Ectodermal cell (in vitro differentiated cells): ENCODE measurements around the gene SPTLC3.

ENCODE experiments used
- H3K27ac ChIP-seq: 2 replicates; pipeline ENCODE4 v1.7.0; 2013; ENCODE audit warnings: mild to moderate bottlenecking, low read depth, low read length; ENCODE audit not compliant: insufficient read depth, poor library complexity, severe bottlenecking
- H3K27me3 ChIP-seq: 2 replicates; pipeline ENCODE4 v1.7.0; 2013; ENCODE audit warnings: mild to moderate bottlenecking, low read length; ENCODE audit not compliant: insufficient read depth, control insufficient read depth, poor library complexity, severe bottlenecking
- H3K36me3 ChIP-seq: one replicate; pipeline ENCODE4 v1.7.0; 2013; ENCODE audit warnings: low read length; ENCODE audit not compliant: control insufficient read depth, insufficient read depth
- H3K4me1 ChIP-seq: one replicate; pipeline ENCODE4 v1.7.0; 2013; ENCODE audit warnings: low read length; ENCODE audit not compliant: control insufficient read depth, insufficient read depth
- H3K4me3 ChIP-seq: 2 replicates; pipeline ENCODE4 v1.7.0; 2013; ENCODE audit warnings: low read depth, low read length, control low read depth; ENCODE audit not compliant: insufficient read depth
- H3K9me3 ChIP-seq: 2 replicates; pipeline ENCODE4 v1.7.0; 2013; ENCODE audit warnings: mild to moderate bottlenecking, low read length, moderate library complexity; ENCODE audit not compliant: control insufficient read depth
- WGBS, 2 experiments: methylation state at CpG; one replicate each; pipeline ENCODE4 v1.1.7; 2013; ENCODE audit warnings: missing lambda C conversion rate in 2 of 2; 5-methylcytosine and 5-hydroxymethylcytosine counted together

Gene SPTLC3

GRCh38 chr20:13092111-13092510 lies 83.3 kb downstream of the SPTLC3 start:
- no peaks in the 10 kb centered on the region for H3K9me3 ChIP-seq
- H3K27me3 ChIP-seq, result no peaks in the 10 kb centered on the region
- H3K4me3 ChIP-seq, result no peak overlapping the region
- no peaks in the 10 kb centered on the region for H3K36me3 ChIP-seq
- no peaks in the 10 kb centered on the region for H3K4me1 ChIP-seq
- WGBS, 2 experiments, result 85 to 95% methylated on average over 1 to 2 of the region's 2 CpGs
- no peak overlapping the region for H3K27ac ChIP-seq

- no peak overlapping the region for H3K27ac ChIP-seq
- no peaks in the 10 kb centered on the region for H3K36me3 ChIP-seq
- no peaks in the 10 kb centered on the region for H3K27me3 ChIP-seq
- no peak overlapping the region for H3K4me3 ChIP-seq
- 94% methylated on average over 4 of the region's 4 CpGs for WGBS, 2 experiments
- no peaks in the 10 kb centered on the region for H3K4me1 ChIP-seq
- no peaks in the 10 kb centered on the region for H3K9me3 ChIP-seq
Measured at GRCh38 chr20:13094976-13095375, 86.2 kb downstream of the SPTLC3 start.

GRCh38 chr20:13098720-13099355 lies 90.1 kb downstream of the SPTLC3 start:
- 87 to 93% methylated on average over 4 of the region's 4 CpGs for WGBS, 2 experiments
- no peaks in the 10 kb centered on the region for H3K9me3 ChIP-seq
- H3K27ac ChIP-seq, result no peak overlapping the region
- no peaks in the 10 kb centered on the region for H3K27me3 ChIP-seq
- H3K4me1 ChIP-seq, result no peaks in the 10 kb centered on the region
- H3K36me3 ChIP-seq, result no peaks in the 10 kb centered on the region
- no peak overlapping the region for H3K4me3 ChIP-seq

- H3K4me1 ChIP-seq, result no peaks in the 10 kb centered on the region
- H3K9me3 ChIP-seq, result no peaks in the 10 kb centered on the region
- H3K36me3 ChIP-seq, result no peaks in the 10 kb centered on the region
- H3K27me3 ChIP-seq, result no peaks in the 10 kb centered on the region
- H3K27ac ChIP-seq, result no peak overlapping the region
- no peak overlapping the region for H3K4me3 ChIP-seq
Measured at GRCh38 chr20:13099676-13100075, 90.9 kb downstream of the SPTLC3 start.

GRCh38 chr20:13101276-13101675 lies 92.5 kb downstream of the SPTLC3 start:
- no peaks in the 10 kb centered on the region for H3K4me1 ChIP-seq
- no peaks in the 10 kb centered on the region for H3K27me3 ChIP-seq
- no peak overlapping the region for H3K4me3 ChIP-seq
- H3K9me3 ChIP-seq, result no peaks in the 10 kb centered on the region
- H3K36me3 ChIP-seq, result no peaks in the 10 kb centered on the region
- WGBS, 2 experiments, result 84 to 94% methylated on average over 2 of the region's 2 CpGs
- H3K27ac ChIP-seq, result no peak overlapping the region

- WGBS, 2 experiments, result 78 to 80% methylated on average over 5 of the region's 5 CpGs
- H3K27ac ChIP-seq, result no peak overlapping the region
- H3K9me3 ChIP-seq, result no peaks in the 10 kb centered on the region
- H3K4me1 ChIP-seq, result no peaks in the 10 kb centered on the region
- H3K27me3 ChIP-seq, result no peaks in the 10 kb centered on the region
- no peaks in the 10 kb centered on the region for H3K36me3 ChIP-seq
- H3K4me3 ChIP-seq, result no peak overlapping the region
Measured at GRCh38 chr20:13101706-13102105, 92.9 kb downstream of the SPTLC3 start.

- Histone ChIP-seq H3K4me3 (no peak overlapping the region), H3K4me1 (no peaks in the 10 kb centered on the region), H3K27ac (no peak overlapping the region), H3K27me3 (no peaks in the 10 kb centered on the region), H3K36me3 (no peaks in the 10 kb centered on the region), H3K9me3 (no peaks in the 10 kb centered on the region)
- 90 to 92% methylated on average over 3 of the region's 3 CpGs for WGBS, 2 experiments
Measured at GRCh38 chr20:13102237-13102636, 93.5 kb downstream of the SPTLC3 start.

GRCh38 chr20:13102694-13103093 lies 93.9 kb downstream of the SPTLC3 start:
- Histone ChIP-seq H3K27me3 (no peaks in the 10 kb centered on the region), H3K4me1 (no peaks in the 10 kb centered on the region), H3K27ac (no peak overlapping the region), H3K36me3 (no peaks in the 10 kb centered on the region), H3K4me3 (no peak overlapping the region), H3K9me3 (no peaks in the 10 kb centered on the region)
- 82 to 96% methylated on average over 1 of the region's 1 CpG for WGBS, 2 experiments

GRCh38 chr20:13105039-13105438 lies 96.3 kb downstream of the SPTLC3 start:
- 62% methylated on average over 9 of the region's 9 CpGs for WGBS, 2 experiments
- Histone ChIP-seq H3K27ac (no peak overlapping the region), H3K4me3 (no peak overlapping the region), H3K27me3 (no peaks in the 10 kb centered on the region), H3K4me1 (no peaks in the 10 kb centered on the region), H3K9me3 (no peaks in the 10 kb centered on the region), H3K36me3 (no peaks in the 10 kb centered on the region)

- Histone ChIP-seq H3K4me3 (no peak overlapping the region), H3K9me3 (no peaks in the 10 kb centered on the region), H3K27ac (no peak overlapping the region), H3K4me1 (no peaks in the 10 kb centered on the region), H3K36me3 (no peaks in the 10 kb centered on the region), H3K27me3 (no peaks in the 10 kb centered on the region)
- 52 to 70% methylated on average over 10 to 14 of the region's 14 CpGs for WGBS, 2 experiments
Measured at GRCh38 chr20:13105864-13106457, 97.2 kb downstream of the SPTLC3 start.
